GM18873 (cell line): Measurements from ENCODE around the gene QKI.
"Not testable (repeated sequence)": the region's sequence is repeated elsewhere in the genome, so short reads cannot be mapped to it uniquely, and the experiment has no call there.

Experiments
- ATAC-seq: cut with Tn5 transposase; IDR thresholded peaks from one replicate; pipeline ENCODE4 v1.9.1; 2021; ENCODE audit warnings: mild to moderate bottlenecking, moderate library complexity, moderate number of reproducible peaks; ENCODE audit not compliant: unreplicated experiment, low FRiP score

The QKI gene

GRCh38 chr6:163412801-163413344 lies 1.6 kb upstream of the QKI start:
- no peak for ATAC-seq

GRCh38 chr6:163413345-163414116 lies 987 bp upstream of the QKI start:
- ATAC-seq: peak; percentile 42

GRCh38 chr6:163414946-163415619 lies 565 bp downstream of the QKI start:
- ATAC-seq: no peak

- no peak for ATAC-seq
These were observed 1.4 kb downstream of the QKI start for GRCh38 chr6:163415620-163416556.

- ATAC-seq: no peak
These were observed 2.2 kb downstream of the QKI start for GRCh38 chr6:163416557-163417253.

- ATAC-seq: no peak
These were observed 3.1 kb downstream of the QKI start for GRCh38 chr6:163417595-163417994.

- ATAC-seq: no peak
These were observed 4.0 kb downstream of the QKI start for GRCh38 chr6:163418311-163419029.

GRCh38 chr6:163419413-163420288 lies 5.1 kb downstream of the QKI start:
- ATAC-seq: no peak

- no peak for ATAC-seq
These were observed 5.7 kb downstream of the QKI start for GRCh38 chr6:163420289-163420614.

- no peak for ATAC-seq
These were observed 8.0 kb downstream of the QKI start for GRCh38 chr6:163422550-163422949.

- no peak for ATAC-seq
These were observed 9.2 kb downstream of the QKI start for GRCh38 chr6:163423696-163424095.

- ATAC-seq: no peak
These were observed 13.2 kb downstream of the QKI start for GRCh38 chr6:163427498-163428254.

GRCh38 chr6:163428373-163428772 lies 13.9 kb downstream of the QKI start:
- ATAC-seq: no peak

- no peak for ATAC-seq
These were observed 15.4 kb downstream of the QKI start for GRCh38 chr6:163429858-163430448.

GRCh38 chr6:163432300-163432699 lies 17.8 kb downstream of the QKI start:
- ATAC-seq: no peak

GRCh38 chr6:163433486-163433885 lies 19.0 kb downstream of the QKI start:
- ATAC-seq: not testable (repeated sequence)

- ATAC-seq: no peak
These were observed 20.5 kb downstream of the QKI start for GRCh38 chr6:163435023-163435422.

- no peak for ATAC-seq
These were observed 22.3 kb downstream of the QKI start for GRCh38 chr6:163436843-163437242.
